HL-60 (cell line): Measurements from ENCODE around the gene TBC1D5.
"Not testable (repeated sequence)": the region's sequence is repeated elsewhere in the genome, so short reads cannot be mapped to it uniquely, and the experiment has no call there.

Source experiments
- DNase-seq, 2 experiments: peaks; one replicate each; pipeline ENCODE4 v3.0.0-alpha.2; 2010 to 2020; ENCODE audit warnings: low read depth in 1 of 2, low spot score in 1 of 2
- H3K27ac ChIP-seq: fragments of 250-450 bp; sonication (Bioruptor Pico); replicated peaks from 2 replicates; pipeline ENCODE4 v1.5.1; 2020; ENCODE audit warnings: mild to moderate bottlenecking, moderate library complexity
- H3K27me3 ChIP-seq: fragments of 250-450 bp; sonication (Bioruptor Pico); 2 replicates; pipeline ENCODE4 v1.5.1; 2021; ENCODE audit warnings: mild to moderate bottlenecking, moderate library complexity; ENCODE audit not compliant: insufficient read depth, poor library complexity, severe bottlenecking
- H3K4me3 ChIP-seq: replicated peaks from 2 replicates; pipeline ENCODE4 v1.5.1; 2011; ENCODE audit warnings: mild to moderate bottlenecking, control low read depth, low read length; ENCODE audit not compliant: insufficient read depth
- GABPA ChIP-seq: IDR thresholded peaks from 2 replicates; pipeline ENCODE4 v1.6.1; 2012; ENCODE audit warnings: low read depth
- POLR2AphosphoS5 ChIP-seq: IDR thresholded peaks from 2 replicates; pipeline ENCODE4 v1.6.1; 2012; ENCODE audit warnings: low read depth
- SPI1 ChIP-seq: IDR thresholded peaks from 2 replicates; pipeline ENCODE4 v1.6.1; 2012; ENCODE audit warnings: low read depth, mild to moderate bottlenecking, borderline replicate concordance
- TF ChIP-seq, protein P1 (sequence below): IDR thresholded peaks from 2 replicates; pipeline ENCODE4 v1.6.1; 2012; ENCODE audit warnings: low read depth; ENCODE audit not compliant: insufficient replicate concordance
- TF ChIP-seq, protein P2 (sequence below): IDR thresholded peaks from one replicate; pipeline ENCODE4 v1.5.1; 2011; ENCODE audit warnings: low read length, control low read depth, inconsistent platforms; ENCODE audit not compliant: insufficient read depth

TBC1D5 gene

DNA sequence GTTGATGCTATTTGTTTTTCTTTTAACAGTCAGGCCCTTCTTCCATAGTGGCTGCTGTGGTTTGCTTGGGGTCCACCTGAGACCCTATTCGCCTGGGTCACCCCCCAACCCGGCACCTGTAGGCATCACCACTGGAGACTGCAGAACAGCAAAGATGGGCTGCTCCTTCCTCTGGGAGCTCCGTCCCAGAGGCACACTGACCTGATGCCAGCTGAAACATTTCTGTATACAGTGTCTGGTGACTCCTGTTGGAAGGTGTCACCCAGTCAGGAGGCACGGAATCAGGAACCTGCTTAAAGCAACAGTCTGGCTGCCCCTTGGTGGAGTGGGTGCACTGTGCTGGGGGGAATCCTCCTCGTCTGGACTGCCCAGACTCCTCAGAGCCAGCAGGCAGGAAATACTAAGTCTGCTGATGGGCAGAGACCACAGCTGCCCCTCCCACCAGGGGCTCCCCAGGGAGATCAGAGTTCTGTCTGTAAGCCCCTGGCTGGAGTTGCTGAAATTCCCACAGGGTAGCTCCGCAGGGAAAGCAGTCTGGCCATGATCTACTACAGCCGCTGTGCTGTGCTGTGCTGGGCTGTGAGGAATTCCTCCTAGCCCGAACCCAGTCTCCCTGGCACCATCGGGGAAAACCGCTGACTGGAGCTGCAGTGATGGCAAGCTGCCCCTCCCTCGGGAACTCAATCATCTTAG, 248.2 kb downstream of the TBC1D5 start:
- TF ChIP-seq POLR2AphosphoS5, result no peak
- TF ChIP-seq, protein P1, sequence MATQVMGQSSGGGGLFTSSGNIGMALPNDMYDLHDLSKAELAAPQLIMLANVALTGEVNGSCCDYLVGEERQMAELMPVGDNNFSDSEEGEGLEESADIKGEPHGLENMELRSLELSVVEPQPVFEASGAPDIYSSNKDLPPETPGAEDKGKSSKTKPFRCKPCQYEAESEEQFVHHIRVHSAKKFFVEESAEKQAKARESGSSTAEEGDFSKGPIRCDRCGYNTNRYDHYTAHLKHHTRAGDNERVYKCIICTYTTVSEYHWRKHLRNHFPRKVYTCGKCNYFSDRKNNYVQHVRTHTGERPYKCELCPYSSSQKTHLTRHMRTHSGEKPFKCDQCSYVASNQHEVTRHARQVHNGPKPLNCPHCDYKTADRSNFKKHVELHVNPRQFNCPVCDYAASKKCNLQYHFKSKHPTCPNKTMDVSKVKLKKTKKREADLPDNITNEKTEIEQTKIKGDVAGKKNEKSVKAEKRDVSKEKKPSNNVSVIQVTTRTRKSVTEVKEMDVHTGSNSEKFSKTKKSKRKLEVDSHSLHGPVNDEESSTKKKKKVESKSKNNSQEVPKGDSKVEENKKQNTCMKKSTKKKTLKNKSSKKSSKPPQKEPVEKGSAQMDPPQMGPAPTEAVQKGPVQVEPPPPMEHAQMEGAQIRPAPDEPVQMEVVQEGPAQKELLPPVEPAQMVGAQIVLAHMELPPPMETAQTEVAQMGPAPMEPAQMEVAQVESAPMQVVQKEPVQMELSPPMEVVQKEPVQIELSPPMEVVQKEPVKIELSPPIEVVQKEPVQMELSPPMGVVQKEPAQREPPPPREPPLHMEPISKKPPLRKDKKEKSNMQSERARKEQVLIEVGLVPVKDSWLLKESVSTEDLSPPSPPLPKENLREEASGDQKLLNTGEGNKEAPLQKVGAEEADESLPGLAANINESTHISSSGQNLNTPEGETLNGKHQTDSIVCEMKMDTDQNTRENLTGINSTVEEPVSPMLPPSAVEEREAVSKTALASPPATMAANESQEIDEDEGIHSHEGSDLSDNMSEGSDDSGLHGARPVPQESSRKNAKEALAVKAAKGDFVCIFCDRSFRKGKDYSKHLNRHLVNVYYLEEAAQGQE, result no peak
- TF ChIP-seq, protein P2, sequence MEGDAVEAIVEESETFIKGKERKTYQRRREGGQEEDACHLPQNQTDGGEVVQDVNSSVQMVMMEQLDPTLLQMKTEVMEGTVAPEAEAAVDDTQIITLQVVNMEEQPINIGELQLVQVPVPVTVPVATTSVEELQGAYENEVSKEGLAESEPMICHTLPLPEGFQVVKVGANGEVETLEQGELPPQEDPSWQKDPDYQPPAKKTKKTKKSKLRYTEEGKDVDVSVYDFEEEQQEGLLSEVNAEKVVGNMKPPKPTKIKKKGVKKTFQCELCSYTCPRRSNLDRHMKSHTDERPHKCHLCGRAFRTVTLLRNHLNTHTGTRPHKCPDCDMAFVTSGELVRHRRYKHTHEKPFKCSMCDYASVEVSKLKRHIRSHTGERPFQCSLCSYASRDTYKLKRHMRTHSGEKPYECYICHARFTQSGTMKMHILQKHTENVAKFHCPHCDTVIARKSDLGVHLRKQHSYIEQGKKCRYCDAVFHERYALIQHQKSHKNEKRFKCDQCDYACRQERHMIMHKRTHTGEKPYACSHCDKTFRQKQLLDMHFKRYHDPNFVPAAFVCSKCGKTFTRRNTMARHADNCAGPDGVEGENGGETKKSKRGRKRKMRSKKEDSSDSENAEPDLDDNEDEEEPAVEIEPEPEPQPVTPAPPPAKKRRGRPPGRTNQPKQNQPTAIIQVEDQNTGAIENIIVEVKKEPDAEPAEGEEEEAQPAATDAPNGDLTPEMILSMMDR, result no peak
- no peak for TF ChIP-seq GABPA
- no peak for TF ChIP-seq SPI1
- no peak overlapping the region for H3K4me3 ChIP-seq
- H3K27me3 ChIP-seq, result no peaks in the 10 kb centered on the region
- no peak overlapping the region for H3K27ac ChIP-seq
- DNase-seq, result no peak

DNA sequence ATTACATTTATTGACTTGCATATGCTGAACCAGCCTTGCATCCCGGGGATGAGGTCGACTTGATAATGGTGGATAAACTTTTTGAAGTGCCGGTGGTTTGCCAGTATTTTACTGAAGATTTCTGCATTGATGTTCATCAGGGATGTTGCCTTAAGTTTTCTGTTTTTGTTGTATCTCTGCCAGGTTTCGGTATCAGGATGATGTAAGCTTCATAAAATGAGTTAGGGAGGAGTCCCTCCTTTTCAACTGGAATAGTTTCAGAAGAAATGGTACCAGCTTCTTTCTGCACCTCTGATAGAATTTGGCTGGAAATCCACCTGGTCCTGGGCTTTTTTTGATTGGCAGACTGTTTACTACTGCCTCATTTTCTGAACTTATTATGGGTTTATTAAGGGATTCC, 250.8 kb downstream of the TBC1D5 start:
- no peak for TF ChIP-seq GABPA
- no peak for TF ChIP-seq SPI1
- TF ChIP-seq POLR2AphosphoS5, result no peak
- TF ChIP-seq, protein P1, result no peak
- TF ChIP-seq, protein P2, result no peak
- Histone ChIP-seq H3K27me3 (no peaks in the 10 kb centered on the region), H3K27ac (no peak overlapping the region), H3K4me3 (no peak overlapping the region)
- no peak for DNase-seq

DNA sequence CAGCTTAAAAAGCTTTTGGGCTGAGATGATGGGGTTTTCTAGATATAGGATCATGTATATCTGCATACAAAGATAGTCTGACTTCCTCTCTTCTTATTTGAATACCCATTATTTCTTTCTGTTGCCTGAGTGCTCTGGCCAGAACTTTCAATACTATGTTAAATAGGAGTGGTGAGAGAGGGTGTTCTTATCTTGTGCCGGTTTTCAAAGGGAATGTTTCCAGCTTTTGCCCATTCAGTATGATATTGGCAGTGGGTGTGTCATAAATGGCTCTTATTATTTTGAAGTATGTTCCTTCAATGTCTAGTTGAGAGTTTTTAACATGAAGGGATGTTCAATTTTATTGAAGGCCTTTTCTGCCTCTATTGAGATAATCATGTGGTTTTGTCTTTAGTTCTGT, 251.2 kb downstream of the TBC1D5 start:
- not testable (repeated sequence) for DNase-seq, H3K4me3 ChIP-seq, H3K27ac ChIP-seq, H3K27me3 ChIP-seq

DNA sequence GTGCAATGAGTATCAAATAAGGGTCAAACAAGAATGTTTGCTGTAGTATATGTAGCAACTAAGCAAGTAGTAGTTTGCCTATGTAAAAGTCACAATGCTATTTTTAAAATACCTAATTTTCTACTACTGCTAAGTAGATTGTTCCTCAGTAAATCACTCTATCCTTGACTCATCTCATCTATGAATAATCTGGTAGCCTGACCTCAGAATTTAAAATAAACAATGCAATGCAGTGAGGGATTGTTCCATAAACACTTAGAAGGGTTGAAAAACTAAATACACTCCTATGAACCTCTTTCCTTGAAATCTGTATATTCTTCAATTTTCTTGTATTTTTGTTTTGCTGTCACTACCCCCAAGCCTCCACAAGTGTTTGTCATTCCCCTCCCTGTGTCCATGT, 253.3 kb downstream of the TBC1D5 start:
- H3K4me3 ChIP-seq, result no peak overlapping the region
- no peak for TF ChIP-seq GABPA
- TF ChIP-seq, protein P2, result no peak
- TF ChIP-seq POLR2AphosphoS5, result no peak
- TF ChIP-seq SPI1, result no peak
- TF ChIP-seq, protein P1, result no peak
- no peak overlapping the region for H3K27ac ChIP-seq
- no peak for DNase-seq
- H3K27me3 ChIP-seq, result no peaks in the 10 kb centered on the region
